DMS53 treated with DMSO at 0.1 percent for 48 hours (cell line): ENCODE measurements around the gene PRPF31.
"Not testable (repeated sequence)": the region's sequence is repeated elsewhere in the genome, so short reads cannot be mapped to it uniquely, and the experiment has no call there.

Experiments
- DNase-seq: peaks from one replicate; lab custom pipeline; 2025; ENCODE audit not compliant: unreplicated experiment; lab: John Stamatoyannopoulos, UW

Gene PRPF31

DNA sequence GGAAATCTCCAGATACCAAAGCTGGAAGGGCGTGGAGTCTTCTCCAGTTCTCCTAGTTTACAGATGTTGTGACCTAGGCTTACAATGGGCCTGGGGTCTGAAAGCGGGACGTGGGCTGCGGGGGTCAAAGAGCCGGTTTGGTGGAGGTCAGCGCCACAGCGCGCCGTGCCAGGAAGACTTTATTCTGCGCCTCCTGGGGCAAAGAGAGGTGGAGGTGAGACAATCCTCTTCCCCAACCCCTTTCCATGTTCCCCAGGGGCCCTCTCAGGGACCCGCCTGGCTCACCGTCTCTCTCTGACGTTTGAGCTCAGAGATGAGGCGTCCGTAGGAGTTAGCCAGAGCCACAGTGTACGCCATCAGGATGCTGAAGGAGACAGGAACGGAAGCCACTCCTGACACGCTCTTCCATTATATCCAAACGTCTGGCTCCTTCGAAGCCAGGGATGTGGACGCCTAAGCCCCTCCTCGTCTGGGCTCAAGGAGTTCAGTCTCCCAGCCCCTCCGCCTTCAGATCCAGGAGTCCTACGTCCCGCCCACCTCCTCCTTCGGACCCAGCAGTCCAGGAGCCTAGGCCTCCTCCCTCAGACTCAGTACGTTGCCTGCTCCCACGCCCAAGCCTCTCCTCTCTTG is 44.7 kb downstream of the PRPF31 start:
- peak; percentile 54 for DNase-seq

DNA sequence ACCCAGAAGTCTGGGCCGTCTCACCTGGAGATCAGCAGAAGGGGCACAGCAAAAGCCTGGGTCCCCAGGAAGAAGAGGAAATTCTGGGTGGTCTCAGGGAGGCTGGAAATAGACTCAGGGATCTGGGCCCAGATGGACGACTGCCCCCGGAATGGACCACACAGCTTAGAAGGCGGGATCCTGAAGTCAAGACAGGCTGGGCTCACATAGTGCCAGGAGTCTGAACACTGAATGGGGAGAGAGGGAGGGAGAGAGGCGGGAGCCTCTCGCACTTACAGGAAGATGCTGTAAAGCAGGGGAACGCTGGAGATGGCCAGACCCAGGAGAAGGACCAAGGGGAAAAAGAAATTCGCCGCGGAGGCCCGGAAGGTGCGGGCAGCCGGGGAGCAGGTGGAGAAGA is 45.3 kb downstream of the PRPF31 start:
- DNase-seq = peak; percentile 20

DNA sequence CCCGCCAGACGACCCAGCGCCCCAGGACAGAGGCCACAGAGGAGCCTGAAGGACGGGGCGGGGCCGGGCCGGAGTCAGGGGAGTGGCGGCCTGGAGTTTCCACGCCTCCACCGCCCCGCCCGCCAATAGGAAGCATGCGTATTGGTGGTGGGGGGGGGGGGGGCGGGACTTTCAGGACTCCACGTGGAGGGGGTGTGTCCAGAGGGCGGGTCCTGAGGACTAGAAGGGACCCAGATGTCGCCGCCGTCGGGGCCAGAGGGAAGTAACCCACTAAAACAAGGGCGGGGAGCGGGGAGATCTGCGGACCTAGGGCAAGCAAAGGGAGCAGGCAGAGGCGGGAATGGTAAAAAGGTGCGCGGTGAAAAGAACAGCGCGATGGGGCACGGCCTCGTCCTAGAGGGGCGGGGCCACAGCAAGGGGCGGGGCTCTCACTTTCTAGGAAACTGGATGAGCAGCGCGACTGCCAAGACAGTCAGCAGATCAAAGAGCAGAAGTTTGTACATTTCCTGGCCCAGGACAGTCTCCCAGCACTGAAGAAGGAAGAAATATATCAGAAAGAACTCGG is 46.8 kb downstream of the PRPF31 start:
- peak; percentile 90 for DNase-seq

DNA sequence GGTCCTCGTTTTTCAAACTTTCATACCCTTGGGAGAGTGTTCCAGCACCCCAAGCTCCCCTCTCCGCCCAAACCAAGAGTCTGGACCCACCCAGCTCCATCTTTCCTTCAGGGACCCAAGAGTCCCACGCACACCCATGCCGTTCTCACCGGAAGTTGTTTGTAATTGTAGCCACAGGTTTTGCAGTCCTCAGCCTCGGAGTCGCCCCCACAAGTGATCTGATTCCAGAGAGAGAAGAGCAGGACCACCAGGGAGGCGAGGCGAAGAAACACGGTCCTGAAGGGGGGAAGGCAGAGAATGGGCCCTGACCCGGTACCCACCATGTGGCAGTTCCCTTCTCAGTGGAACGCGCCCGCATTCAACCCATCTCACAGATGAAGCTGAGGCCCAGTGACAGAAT is 47.3 kb downstream of the PRPF31 start:
- no peak for DNase-seq

DNA sequence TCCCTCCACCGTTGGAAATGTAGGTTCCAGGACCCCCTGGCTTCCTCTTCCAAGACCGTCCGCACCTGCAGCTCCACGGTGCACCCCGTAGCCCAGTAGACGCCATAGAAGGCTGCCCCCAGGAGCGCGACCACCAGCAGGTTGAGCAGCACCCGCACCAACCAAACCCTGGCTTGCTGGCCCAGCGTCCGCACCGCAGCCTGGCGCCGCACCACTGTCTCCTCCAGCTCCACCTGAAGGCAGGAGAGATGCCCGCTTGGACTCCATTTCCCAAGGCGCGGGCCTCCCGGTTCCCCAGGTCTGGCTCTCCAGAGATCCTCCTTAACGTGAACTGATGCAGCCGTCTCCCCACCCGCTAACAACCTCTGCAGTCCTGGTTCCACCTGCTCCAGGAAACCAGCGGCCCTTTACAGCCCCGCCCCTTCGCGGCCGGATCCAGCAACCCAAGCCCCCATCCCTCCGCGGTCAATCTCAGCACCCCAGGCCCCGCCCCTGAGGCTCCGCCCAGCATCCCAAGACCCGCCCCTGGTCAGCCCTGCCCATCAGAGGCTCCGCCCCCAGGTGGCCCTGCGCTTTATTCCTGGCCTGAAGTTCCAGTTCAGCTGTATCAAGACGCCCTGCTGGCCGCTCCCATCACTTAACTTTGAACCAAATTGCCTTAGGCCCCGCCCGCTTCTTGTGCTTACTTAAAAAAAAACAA is 49.0 kb downstream of the PRPF31 start:
- peak; percentile 52 for DNase-seq

DNA sequence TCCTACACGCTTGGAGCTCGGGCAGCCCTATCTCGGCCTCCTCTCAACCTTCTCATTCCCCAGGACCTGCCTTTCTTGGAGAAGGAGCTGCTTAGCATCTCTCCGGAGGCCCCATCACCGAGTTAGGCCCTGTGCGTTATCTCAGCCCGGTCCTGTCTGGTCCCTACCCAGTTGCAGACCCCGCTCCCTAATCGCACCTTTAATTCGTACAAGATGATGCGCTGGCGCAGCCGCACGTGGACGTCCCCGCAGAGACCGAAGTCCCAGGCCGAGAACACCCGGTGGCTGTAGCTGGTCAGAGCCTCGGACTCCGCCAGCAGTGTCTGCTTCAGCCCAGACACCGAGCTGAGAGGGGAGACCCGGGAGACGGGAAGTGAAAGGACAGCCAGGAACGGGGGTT is 49.7 kb downstream of the PRPF31 start:
- no peak for DNase-seq

DNA sequence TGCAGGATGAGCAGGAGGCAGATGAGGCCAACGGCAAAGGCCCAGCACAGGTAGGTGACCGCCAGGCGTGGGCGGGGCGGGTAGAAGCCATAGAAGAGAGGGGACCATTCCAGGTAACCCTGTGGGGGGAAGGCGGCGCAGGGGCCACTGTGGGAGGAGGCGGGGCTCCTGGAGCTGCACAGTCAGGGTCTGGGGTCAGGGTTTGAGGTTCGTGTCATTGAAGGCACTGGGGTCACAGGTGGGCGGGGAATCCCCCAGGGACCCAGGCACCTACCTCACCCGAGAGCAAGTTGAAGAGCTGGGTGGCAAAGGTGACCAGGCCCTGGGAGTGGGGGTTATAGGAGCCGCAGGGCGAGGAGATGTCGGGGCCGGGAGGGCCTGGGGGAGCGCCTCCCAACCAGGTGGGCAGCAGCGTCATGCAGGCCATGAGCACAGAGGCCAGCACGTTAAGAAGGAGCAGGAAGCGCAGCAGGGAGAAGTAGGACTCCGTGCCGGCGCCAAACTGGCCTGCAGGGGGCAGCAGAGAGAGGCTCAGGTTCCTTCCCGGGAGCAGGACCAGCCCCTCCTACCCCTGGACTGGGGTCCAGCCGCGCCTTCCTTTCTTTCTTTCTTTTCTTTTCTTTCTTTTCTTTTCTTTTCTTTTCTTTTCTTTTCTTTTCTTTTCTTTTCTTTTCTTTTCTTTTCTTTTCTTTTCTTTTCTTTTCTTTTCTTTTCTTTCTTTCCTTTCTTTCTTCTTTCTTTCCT is 52.8 kb downstream of the PRPF31 start:
- peak; percentile 75 for DNase-seq

DNA sequence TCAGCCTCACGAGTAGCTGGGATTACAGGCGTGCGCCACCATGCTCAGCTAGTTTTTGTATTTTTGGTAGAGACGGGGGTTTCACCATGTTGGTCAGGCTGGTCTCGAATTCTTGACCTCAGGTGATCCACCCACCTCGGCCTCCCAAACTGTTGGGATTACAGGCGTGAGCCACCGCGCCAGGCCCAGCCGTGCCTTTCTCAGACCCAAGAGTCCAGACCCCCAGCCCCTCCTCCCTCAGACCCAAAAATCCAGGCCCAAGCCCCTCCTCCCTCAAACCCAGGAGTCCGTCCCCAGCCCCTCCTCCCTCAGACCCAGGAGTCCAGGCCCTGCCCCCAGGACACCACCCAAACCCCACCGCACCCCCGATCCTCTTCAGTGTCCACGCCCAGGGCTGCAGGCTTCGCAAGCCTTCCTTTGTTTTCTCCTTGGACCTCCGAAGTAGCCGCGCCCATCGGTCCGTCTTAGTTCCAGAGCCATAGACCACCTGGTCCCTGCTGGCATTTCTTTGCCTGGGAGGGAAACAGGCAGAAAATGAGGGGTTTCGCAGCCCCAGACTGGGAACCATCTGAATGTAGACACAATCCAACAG is 53.7 kb downstream of the PRPF31 start:
- DNase-seq = no peak

DNA sequence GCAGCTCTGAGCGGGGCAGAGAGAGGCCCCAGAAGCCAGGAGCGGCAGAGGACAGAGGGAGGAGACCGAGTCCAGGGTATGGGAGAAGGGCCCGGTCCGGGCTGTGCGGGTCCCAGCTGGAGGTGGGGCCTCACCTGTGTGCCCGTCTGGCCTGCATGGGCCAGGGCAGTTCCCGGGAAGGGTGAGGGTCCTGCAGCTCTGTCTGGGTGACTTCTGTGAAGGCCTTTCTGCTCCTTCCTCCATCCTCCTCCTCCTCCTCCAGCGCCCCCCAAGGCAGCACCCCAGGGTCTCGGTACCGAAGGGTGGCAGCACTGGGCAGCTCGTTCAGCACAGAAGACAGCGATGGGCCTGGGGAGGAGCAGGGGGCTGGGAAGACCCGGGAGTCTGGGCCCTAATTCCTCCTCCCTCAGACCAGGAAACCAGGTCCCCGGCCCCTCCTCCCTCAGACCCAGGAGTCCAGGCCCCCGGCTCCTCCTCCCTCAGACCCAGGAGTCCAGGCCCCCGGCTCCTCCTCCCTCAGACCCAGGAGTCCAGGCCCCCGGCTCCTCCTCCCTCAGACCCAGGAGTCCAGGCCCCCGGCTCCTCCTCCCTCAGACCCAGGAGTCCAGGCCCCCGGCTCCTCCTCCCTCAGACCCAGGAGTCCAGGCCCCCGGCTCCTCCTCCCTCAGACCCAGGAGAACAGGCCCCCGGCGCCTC is 56.3 kb downstream of the PRPF31 start:
- not testable (repeated sequence) for DNase-seq

DNA sequence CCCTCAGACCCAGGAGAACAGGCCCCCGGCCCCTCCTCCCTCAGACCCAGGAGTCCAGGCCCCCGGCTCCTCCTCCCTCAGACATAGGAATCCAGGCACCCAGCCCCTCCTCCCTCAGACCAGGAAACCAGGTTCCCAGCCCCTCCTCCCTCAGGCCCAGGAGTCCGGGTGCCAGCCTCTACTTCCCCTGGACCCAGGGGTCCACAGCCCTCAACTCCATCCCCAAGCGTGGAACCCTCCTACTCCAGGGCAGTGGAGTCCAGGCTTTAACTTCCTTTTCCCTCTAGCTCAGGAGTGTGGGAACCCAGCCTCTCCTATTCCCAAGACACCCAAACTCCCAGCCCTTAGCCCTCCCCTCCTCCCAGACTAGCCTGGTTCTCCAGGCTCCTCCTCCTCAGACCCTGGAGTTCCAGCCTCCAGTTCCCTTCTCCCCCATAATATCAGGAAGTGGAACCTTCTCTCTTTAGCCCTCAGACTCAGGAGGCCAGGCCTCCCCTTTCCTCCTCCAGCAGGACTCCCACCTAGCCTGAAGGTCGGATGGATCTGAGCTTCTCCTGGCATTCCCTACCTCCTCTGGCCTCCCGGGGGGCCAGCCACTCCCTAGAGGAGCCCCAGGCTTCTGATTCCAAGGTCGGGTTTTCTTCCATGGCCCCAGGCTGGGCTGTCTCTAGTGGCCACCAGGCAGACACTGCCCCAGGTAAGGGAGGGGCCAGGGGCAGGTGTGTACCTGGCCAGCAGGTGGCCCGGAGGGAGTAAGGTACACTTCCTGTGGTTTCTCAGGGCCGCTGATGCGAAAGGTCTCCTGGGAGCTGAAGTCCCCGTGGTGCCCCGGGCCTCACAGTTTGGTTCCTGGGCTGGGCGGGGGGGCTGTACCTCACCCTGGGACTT is 57.2 kb downstream of the PRPF31 start, which contains the start of gene TMC4:
Gene TMC4 (minus strand): TSS at position 690 of the 888 bp plus-strand sequence. CDS start 43 bp downstream, at position 647.
- DNase-seq = peak; percentile 85

DNA sequence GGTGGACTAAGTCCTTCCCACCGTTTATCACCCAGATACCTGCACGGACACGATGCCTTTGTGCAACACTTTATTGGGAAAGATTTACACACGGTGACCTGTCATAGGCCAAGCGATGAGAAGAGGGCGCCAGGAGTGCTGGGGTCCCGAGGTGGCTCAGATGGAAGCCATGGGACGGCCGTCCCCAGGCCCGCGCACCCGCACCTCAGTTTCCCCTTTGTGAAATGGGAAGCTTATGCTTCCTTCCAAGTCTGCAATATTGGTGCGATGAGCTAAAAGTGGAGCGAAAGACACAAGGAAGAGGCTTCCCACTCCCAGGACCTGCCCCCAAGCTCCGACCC is 57.8 kb downstream of the PRPF31 start:
- no peak for DNase-seq

DNA sequence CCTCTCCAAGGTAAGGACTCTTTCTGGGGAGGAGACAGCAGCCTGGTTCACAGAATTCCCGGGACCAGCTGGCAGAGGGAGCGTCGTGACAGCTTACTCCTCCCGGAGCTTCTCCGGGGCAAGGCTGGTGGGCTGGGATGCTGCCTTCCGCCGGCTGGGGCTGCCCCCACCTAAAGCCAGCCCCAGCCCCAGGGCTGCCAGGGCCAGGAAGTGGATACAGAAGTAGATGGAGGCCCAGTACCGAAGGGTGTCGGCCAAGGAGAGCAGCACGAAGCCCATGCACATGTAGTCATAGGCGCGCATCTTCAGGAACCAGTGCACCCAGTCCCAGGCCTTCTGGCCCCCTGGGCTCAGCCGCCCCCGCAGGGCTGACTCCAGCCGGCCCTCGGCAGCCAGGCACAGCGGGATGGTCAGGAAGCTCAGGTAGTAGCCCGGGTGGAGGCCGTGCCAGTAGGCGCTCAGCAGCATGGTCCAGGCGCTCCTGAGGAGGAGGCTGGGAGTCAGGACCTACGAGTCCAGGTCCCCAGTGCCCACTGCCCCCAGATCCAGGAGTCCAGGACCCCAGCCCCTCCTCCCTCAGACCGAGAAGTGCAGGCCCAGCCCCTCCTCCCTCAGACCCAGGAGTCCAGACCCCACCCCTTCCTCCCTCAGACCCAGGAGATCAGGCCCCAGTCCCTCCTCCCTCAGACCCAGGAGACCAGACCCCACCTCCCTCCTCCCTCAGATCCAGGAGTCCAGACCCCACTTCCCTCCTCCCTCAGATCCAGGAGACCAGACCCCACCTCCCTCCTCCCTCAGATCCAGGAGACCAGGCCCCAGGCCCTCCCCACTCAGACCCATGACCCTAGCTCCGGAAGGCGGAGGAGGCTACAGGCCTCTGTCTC is 58.6 kb downstream of the PRPF31 start:
- DNase-seq = no peak

DNA sequence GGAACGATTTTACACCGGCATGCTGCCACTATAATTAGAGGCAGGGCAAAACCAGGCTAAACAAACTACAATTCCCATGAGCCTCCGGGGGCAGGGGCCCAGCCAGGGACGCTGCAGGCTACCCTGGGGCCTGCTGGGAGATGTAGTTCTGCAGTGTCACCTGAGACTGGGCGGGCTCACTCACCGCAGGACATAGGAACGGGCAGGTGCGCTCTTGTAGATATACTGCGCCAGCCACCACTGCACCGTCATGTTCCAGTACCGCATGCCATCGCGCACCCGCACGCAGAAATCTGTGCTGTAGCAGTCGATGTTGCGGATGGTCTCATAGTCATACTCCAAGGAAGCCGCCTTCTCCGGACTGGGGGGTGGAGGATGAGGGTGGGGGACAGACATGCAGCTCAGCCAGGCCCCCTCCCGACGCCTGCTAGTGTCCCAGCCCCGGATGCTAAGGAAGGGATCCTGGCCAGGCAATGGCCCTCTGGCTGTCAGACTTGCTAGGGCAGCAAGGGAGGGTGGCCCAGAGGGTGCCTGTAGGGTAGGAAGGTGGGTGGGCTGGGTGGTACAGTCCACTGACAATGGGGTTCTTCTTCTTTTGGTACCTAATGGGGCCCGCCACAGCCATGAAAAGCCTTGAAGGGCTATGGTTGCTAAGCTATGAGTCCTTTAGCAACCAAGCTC is 63.2 kb downstream of the PRPF31 start:
- DNase-seq = no peak

DNA sequence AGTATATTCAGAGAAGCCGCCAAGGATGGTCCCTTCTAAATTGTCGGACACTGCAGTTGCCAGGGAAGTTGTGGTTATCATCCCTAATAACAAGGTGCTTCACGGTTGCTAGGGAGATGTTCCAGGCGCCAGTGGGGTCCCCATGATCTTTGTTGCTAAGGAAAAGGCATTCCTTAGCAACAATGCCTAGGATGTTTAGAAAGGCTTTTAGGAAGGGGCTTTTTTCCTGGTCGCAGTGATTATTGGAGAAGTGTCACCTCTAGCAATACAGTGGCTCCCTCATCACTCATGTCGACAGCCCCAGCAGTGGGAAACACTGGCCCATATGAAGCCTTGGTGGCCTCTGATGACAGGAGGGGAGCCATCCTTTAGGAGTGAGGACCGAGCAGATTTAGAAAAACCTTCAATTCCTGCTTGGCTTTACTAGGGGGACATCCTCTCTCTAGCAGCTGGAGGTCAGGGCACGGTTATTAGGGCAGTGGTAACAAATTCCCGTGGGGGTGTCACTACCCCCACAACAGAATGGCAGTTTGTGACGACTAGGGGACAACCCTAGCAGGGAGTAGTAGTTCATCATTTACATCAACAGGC is 63.8 kb downstream of the PRPF31 start:
- DNase-seq = no peak

DNA sequence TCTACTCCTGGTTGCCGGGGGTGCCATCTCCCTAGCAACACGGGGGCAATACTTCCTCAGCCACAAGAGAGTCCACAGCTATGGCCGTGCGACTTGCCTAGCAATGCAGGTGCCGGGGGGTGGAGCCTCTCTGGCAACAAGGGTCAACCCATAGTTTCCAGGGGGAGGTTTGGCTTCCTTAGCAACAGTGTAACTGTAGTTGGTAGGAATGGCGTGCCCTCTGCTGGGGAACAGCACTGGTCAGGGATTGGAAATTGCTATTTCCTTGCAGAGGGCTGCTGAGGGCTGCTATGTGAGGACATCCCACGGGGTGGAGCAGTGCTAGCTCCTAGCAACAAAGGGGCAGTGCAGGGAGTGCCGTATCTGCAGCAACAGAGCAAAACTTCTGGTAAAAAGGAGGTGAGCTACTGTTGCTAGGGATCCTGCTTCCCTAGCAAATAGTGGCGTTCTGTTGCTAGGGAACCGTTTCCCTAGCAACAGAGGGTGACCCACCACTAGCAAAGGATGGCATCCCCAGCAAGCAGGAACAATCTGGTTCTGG is 64.4 kb downstream of the PRPF31 start:
- DNase-seq = no peak

DNA sequence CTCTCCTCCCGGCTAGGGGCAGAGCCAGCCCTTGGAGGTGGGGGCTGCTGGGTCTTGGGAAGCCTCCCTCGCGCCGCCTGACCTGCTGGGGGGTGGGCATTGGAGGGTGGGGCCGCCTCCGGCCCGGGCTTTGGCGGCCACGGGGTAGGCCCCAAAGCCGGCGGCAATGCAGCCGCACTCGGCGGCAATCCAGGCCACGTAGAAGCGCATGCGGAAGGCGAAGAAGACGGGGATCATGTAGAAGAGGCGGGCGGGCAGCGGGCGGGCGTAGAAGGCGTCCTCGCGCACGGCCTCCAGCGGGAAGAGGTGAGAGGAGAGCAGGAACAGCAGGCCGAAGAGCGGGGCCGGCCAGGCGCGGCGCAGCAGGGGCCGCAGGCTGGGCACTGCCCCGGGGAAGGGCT is 65.1 kb downstream of the PRPF31 start:
- DNase-seq = no peak
